Endothelial cell of umbilical vein (primary cell): Measurements from ENCODE around the gene PPM1H. TPM values are rescaled to one million over a fixed set of nuclear protein-coding genes. Genes with fewer than 3 reads are reported as not detected.

Experiments used
- BruUV-seq: library from RNA; stranded (reverse); fragments of 400-500 nt; replicated peaks from 2 replicates; lab custom pipeline; 2021; lab: Mats Ljungman, UMichigan
- CTCF ChIA-PET: fragments of 300-600, 350-600 bp; sonication (Branson Sonifier 250); formaldehyde crosslinking; loops from one replicate; lab custom pipeline; 2021; ENCODE audit warnings: antibody characterized with exemption, inconsistent platforms; lab: Charles Lee
- POLR2A ChIA-PET: fragments of 300-600, 350-600 bp; sonication (Branson Sonifier 250); formaldehyde crosslinking; loops from one replicate; lab custom pipeline; 2021; ENCODE audit warnings: antibody characterized with exemption, inconsistent platforms; lab: Charles Lee
- DNase-seq: peaks from one replicate; pipeline ENCODE4 v3.0.0-alpha.2; 2011; ENCODE audit warnings: low read depth, low spot score
- FAIRE-seq: peaks from 2 replicates; lab custom pipeline; 2011; peaks lifted over from hg19 to GRCh38; lab: Jason Lieb, UNC
- H2AFZ ChIP-seq: 2 replicates; pipeline ENCODE4 v1.6.0; 2012; ENCODE audit warnings: low read depth, low read length, control low read depth, inconsistent platforms
- H3K27ac ChIP-seq: 2 replicates; pipeline ENCODE4 v1.5.1; 2011; ENCODE audit warnings: low read depth, mild to moderate bottlenecking, control low read depth, low read length, moderate library complexity; ENCODE audit not compliant: insufficient read depth
- H3K27me3 ChIP-seq, 2 experiments: 2 replicates each; pipeline versions ENCODE4 v1.6.0 to v1.6.1; 2011; ENCODE audit warnings: low read length in 2 of 2, mixed read lengths in 1 of 2; ENCODE audit not compliant: control insufficient read depth in 2 of 2, insufficient read depth in 2 of 2
- H3K36me3 ChIP-seq, 2 experiments: 2 replicates in 1 of 2; 3 replicates in 1 of 2; pipeline ENCODE4 v1.5.1; 2011; ENCODE audit warnings: low read length in 2 of 2, mild to moderate bottlenecking in 1 of 2, moderate library complexity in 1 of 2; ENCODE audit not compliant: control insufficient read depth in 2 of 2, insufficient read depth in 2 of 2; ENCODE audit errors: extremely low read depth in 1 of 2
- H3K4me1 ChIP-seq: 3 replicates; pipeline ENCODE4 v1.5.1; 2011; ENCODE audit warnings: mild to moderate bottlenecking, low read length; ENCODE audit not compliant: control insufficient read depth, insufficient read depth; ENCODE audit errors: extremely low read depth
- H3K4me2 ChIP-seq: 2 replicates; pipeline ENCODE4 v1.6.1; 2011; ENCODE audit warnings: low read length, control low read depth, mixed read lengths; ENCODE audit not compliant: insufficient read depth
- H3K4me3 ChIP-seq, 3 experiments: fragments of 200-600 bp in 1 of 3; sonication (generic), shearing (Covaris generic) in 1 of 3; replicated peaks in 1 of 3; 2 replicates each; pipeline ENCODE4 v1.5.1; 2011 to 2016; ENCODE audit warnings: control low read depth in 3 of 3, low read length in 3 of 3, mild to moderate bottlenecking in 2 of 3, inconsistent platforms in 1 of 3, low read depth in 1 of 3, moderate library complexity in 1 of 3; ENCODE audit not compliant: insufficient read depth in 1 of 3
- H3K79me2 ChIP-seq: 2 replicates; pipeline ENCODE4 v1.6.0; 2012; ENCODE audit warnings: low read length, inconsistent platforms; ENCODE audit not compliant: control insufficient read depth, insufficient read depth
- H3K9ac ChIP-seq: replicated peaks from 2 replicates; pipeline ENCODE3; 2011; ENCODE audit warnings: low read length, control low read depth; ENCODE audit not compliant: insufficient read depth; ENCODE audit errors: extremely low read depth
- H3K9me1 ChIP-seq: replicated peaks from 3 replicates; pipeline ENCODE4 v1.6.0; 2011; ENCODE audit warnings: mild to moderate bottlenecking, low read length; ENCODE audit not compliant: control insufficient read depth, insufficient read depth; ENCODE audit errors: extremely low read depth
- H3K9me3 ChIP-seq: replicated peaks from 2 replicates; pipeline ENCODE4 v1.5.1; 2012; ENCODE audit warnings: low read length, inconsistent platforms; ENCODE audit not compliant: control insufficient read depth, insufficient read depth
- H4K20me1 ChIP-seq: replicated peaks from 2 replicates; pipeline ENCODE3; 2011; ENCODE audit warnings: mild to moderate bottlenecking, low read length; ENCODE audit not compliant: control insufficient read depth, insufficient read depth; ENCODE audit errors: extremely low read depth
- CTCF ChIP-seq, 2 donors: IDR thresholded peaks; 1 replicate in 1 of 2; 2 replicates in 1 of 2; pipeline ENCODE4 v1.5.1; 2011; ENCODE audit warnings: low read length in 2 of 2, mild to moderate bottlenecking in 2 of 2, moderate library complexity in 2 of 2, control low read depth in 1 of 2, inconsistent platforms in 1 of 2, low read depth in 1 of 2; ENCODE audit not compliant: insufficient read depth in 1 of 2; ENCODE audit errors: extremely low read depth in 1 of 2
- EZH2 ChIP-seq: IDR thresholded peaks from 2 replicates; pipeline ENCODE4 v1.6.1; 2012; ENCODE audit warnings: borderline replicate concordance, low read depth, mild to moderate bottlenecking, moderate library complexity, low read length, inconsistent platforms; ENCODE audit not compliant: severe bottlenecking
- FOS ChIP-seq: IDR thresholded peaks from 2 replicates; pipeline ENCODE4 v1.6.1; 2011; ENCODE audit warnings: mild to moderate bottlenecking, low read length, moderate library complexity, borderline replicate concordance; ENCODE audit not compliant: insufficient read depth
- GATA2 ChIP-seq: IDR thresholded peaks from 2 replicates; pipeline ENCODE4 v1.7.0; 2011; ENCODE audit warnings: low read depth, mild to moderate bottlenecking, moderate library complexity, mixed read lengths, low read length; ENCODE audit not compliant: insufficient read length, insufficient read depth
- JUN ChIP-seq: IDR thresholded peaks from 2 replicates; pipeline ENCODE4 v1.6.1; 2011; ENCODE audit warnings: borderline replicate concordance, low read depth; ENCODE audit not compliant: insufficient read length, insufficient read depth
- MAX ChIP-seq: IDR thresholded peaks from 2 replicates; pipeline ENCODE4 v1.6.1; 2011; ENCODE audit not compliant: insufficient read depth, insufficient read length
- MYC ChIP-seq: IDR thresholded peaks from one replicate; pipeline ENCODE4 v1.6.1; 2011; ENCODE audit warnings: mild to moderate bottlenecking, low read depth, low read length
- POLR2A ChIP-seq: IDR thresholded peaks from 2 replicates; pipeline ENCODE4 v1.6.1; 2012; ENCODE audit warnings: low read depth, mild to moderate bottlenecking, control low read depth, low read length
- POLR2AphosphoS5 ChIP-seq: IDR thresholded peaks from 2 replicates; pipeline ENCODE4 v1.6.1; 2012; ENCODE audit warnings: low read depth, mild to moderate bottlenecking, control low read depth, low read length, moderate library complexity; ENCODE audit not compliant: insufficient read depth
- dilution Hi-C: fragments of 300-500 bp; cut with MboI; formaldehyde crosslinking; loops from one replicate; pipeline ENCODE4 v1.15.0; 2019; ENCODE audit warnings: low sequenced_read_pairs; ENCODE audit not compliant: extremely low pct_ligation_motif_present
- intact Hi-C: fragments of 100-400 bp; cut with micrococcal nuclease; formaldehyde crosslinking; loops from one replicate; pipeline ENCODE4 v1.10.0; 2022
- polyA plus RNA-seq, 4 experiments: library from polyadenylated mRNA; depleted of rRNA in 3 of 4; stranded (reverse) in 3 of 4; unstranded in 1 of 4; fragments of >200 nt; gene quantifications; 2 replicates each; pipeline versions ENCODE4 v1.2.1 to v1.2.3, GENCODE V29; 2011 to 2012; ENCODE audit warnings: missing spikeins in 1 of 4
- total RNA-seq: library from RNA; stranded (reverse); gene quantifications from 2 replicates; pipeline ENCODE4 v1.2.3, GENCODE V29; 2021

PPM1H gene
- total and polyA plus RNA-seq, 2 donors (not counting 3 experiments of a cell fraction or from before 2014, with no cell fraction given): 1.0 to 7.2 TPM

GRCh38 chr12:62717643-62718042, 217.3 kb downstream of the PPM1H start:
- FAIRE-seq (no peak), DNase-seq (no peak)
- Histone ChIP-seq H4K20me1 (no peaks in the 10 kb centered on the region), H3K4me1 (peaks cover 3% of the 10 kb centered on the region), H3K27me3 (no peaks in the 10 kb centered on the region), H2AFZ (no peak overlapping the region), H3K9me1 (no peaks in the 10 kb centered on the region), H3K4me2 (no peak overlapping the region), H3K36me3 (no peaks in the 10 kb centered on the region), H3K9me3 (no peaks in the 10 kb centered on the region), H3K27ac (no peak overlapping the region), H3K4me3 (no peak overlapping the region), H3K9ac (no peak overlapping the region), H3K79me2 (no peaks in the 10 kb centered on the region)
- TF ChIP-seq JUN (no peak), CTCF (IDR thresholded peaks at IDR 0.05; ENCODE audit: extremely low read depth in 1 of 2, insufficient read depth in 1 of 2, low read depth in 1 of 2, low read length in 2 of 2) (no peak), FOS (no peak), POLR2AphosphoS5 (no peak), MYC (no peak), MAX (no peak), POLR2A (no peak), EZH2 (no peak), GATA2 (no peak)
- dilution Hi-C loops: no loop called here
- intact Hi-C loops: no loop called here
- ChIA-PET POLR2A (no interaction called here), CTCF (interaction anchor here (1.1 kb wide), 1 partner anchor 11 kb away, joined by 3 read pairs; no protein-coding TSS in a partner anchor)
- no TSS peak for BruUV-seq
